Posterior cingulate gyrus (tissue), 11 donors: ENCODE data around the gene UBE4B.
"Not testable (repeated sequence)": the region's sequence is repeated elsewhere in the genome, so short reads cannot be mapped to it uniquely, and the experiment has no call there.

Experiments used
- DNase-seq, 10 donors: peaks; one replicate each; pipeline versions ENCODE4 v3.0.0 to v3.0.0-alpha.2; 2020 to 2021; ENCODE audit warnings: mixed read lengths in 3 of 10
- intact Hi-C: fragments of 100-400 bp; cut with DNase I; formaldehyde crosslinking; loops from one replicate; pipeline ENCODE4 v1.15.1; 2023

Gene UBE4B

GRCh38 chr1:10200620-10201019, 167.9 kb downstream of the UBE4B start:
- DNase-seq: no peak
- intact Hi-C loops: loop anchor here (10.0 kb wide), 1 partner anchor 256 kb away; the partner anchor contains the start of genes LZIC and NMNAT1

GRCh38 chr1:10204003-10204642, 171.4 kb downstream of the UBE4B start:
- intact Hi-C loops: loop anchor here (10.0 kb wide), 1 partner anchor 259 kb away; the partner anchor contains the start of genes LZIC and NMNAT1
- DNase-seq: no peak

- intact Hi-C loops: loop anchor here (10.0 kb wide), 1 partner anchor 260 kb away; the partner anchor contains the start of genes LZIC and NMNAT1
- not testable (repeated sequence) for DNase-seq
Observed at GRCh38 chr1:10205206-10205605, 172.4 kb downstream of the UBE4B start.

- DNase-seq: no peak
- intact Hi-C loops: loop anchor here (10.0 kb wide), 1 partner anchor 263 kb away; the partner anchor contains the start of genes LZIC and NMNAT1
Observed at GRCh38 chr1:10207810-10208209, 175.1 kb downstream of the UBE4B start.

GRCh38 chr1:10208537-10208936, 175.8 kb downstream of the UBE4B start:
- no peak for DNase-seq
- intact Hi-C loops: loop anchor here (10.0 kb wide), 1 partner anchor 264 kb away; the partner anchor contains the start of genes LZIC and NMNAT1

GRCh38 chr1:10209590-10209904, 176.8 kb downstream of the UBE4B start:
- intact Hi-C loops: loop anchor here (10.0 kb wide), 1 partner anchor 265 kb away; the partner anchor contains the start of genes LZIC and NMNAT1
- no peak for DNase-seq

GRCh38 chr1:10209905-10210810, 177.4 kb downstream of the UBE4B start, which contains the start of gene KIF1B:
Gene KIF1B, plus strand, starts transcription at chr1:10210570. Its CDS starts 21,759 bp downstream, at chr1:10232329.
- peak; percentile 98 to 100 (median 99) for DNase-seq
- intact Hi-C loops: loop anchor here (1.0 to 10.0 kb wide), 5 partner anchors 85 to 265 kb away; partner anchors contain the start of genes LZIC, NMNAT1 and PGD

GRCh38 chr1:10210841-10211804, 178.4 kb downstream of the UBE4B start:
- DNase-seq: peak; percentile 84 to 98 (median 92)
- intact Hi-C loops: loop anchor here (1.0 to 2.0 kb wide), 4 partner anchors 84 to 218 kb away; partner anchors contain the start of gene PGD

- DNase-seq: peak in 1 of 10 donors; percentile 67
- intact Hi-C loops: loop anchor here (2.0 kb wide), 3 partner anchors 83 to 217 kb away; partner anchors contain the start of gene PGD
Observed at GRCh38 chr1:10211805-10212410, 179.2 kb downstream of the UBE4B start.

- DNase-seq: no peak
- intact Hi-C loops: no loop called here
Observed at GRCh38 chr1:10212476-10212875, 179.7 kb downstream of the UBE4B start.

- no peak for DNase-seq
- intact Hi-C loops: no loop called here
Observed at GRCh38 chr1:10213186-10213705, 180.5 kb downstream of the UBE4B start.

GRCh38 chr1:10216090-10216749, 183.5 kb downstream of the UBE4B start:
- DNase-seq: no peak
- intact Hi-C loops: no loop called here

- intact Hi-C loops: no loop called here
- peak in 1 of 10 donors; percentile 16 for DNase-seq
Observed at GRCh38 chr1:10217748-10218441, 185.1 kb downstream of the UBE4B start.

- DNase-seq: no peak
- intact Hi-C loops: no loop called here
Observed at GRCh38 chr1:10220200-10220599, 187.4 kb downstream of the UBE4B start.

GRCh38 chr1:10220657-10221056, 187.9 kb downstream of the UBE4B start:
- intact Hi-C loops, DNase-seq: not testable (repeated sequence)

GRCh38 chr1:10225573-10225972, 192.8 kb downstream of the UBE4B start:
- intact Hi-C loops: no loop called here
- DNase-seq: no peak

GRCh38 chr1:10228528-10228927, 195.8 kb downstream of the UBE4B start:
- DNase-seq: no peak
- intact Hi-C loops: no loop called here

GRCh38 chr1:10229903-10230302, 197.1 kb downstream of the UBE4B start:
- DNase-seq: no peak
- intact Hi-C loops: no loop called here
